Panc1 (cell line): Measurements from ENCODE around the gene EVL. TPM values are rescaled to one million over a fixed set of nuclear protein-coding genes. Genes with fewer than 3 reads are reported as not detected.

ENCODE experiments used
- ATAC-seq: fragments of 200-7000 bp; cut with Tn5 transposase; 2 replicates; pipeline ENCODE4 v1.9.1; 2020; ENCODE audit warnings: mild to moderate bottlenecking, moderate library complexity
- BruUV-seq: library from RNA; stranded (reverse); fragments of 400-500 nt; replicated peaks from 2 replicates; lab custom pipeline; 2021; lab: Mats Ljungman, UMichigan
- CTCF ChIA-PET: fragments of 300-600 bp; sonication (Branson Sonifier 250); formaldehyde crosslinking; loops from one replicate; lab custom pipeline; 2022; ENCODE audit warnings: antibody characterized with exemption; lab: Charles Lee
- POLR2A ChIA-PET: fragments of 300-600 bp; sonication (Branson Sonifier 250); formaldehyde crosslinking; loops from one replicate; lab custom pipeline; 2022; ENCODE audit warnings: antibody characterized with exemption; lab: Charles Lee
- DNase-seq: peaks from one replicate; pipeline ENCODE4 v3.0.0-alpha.2; 2010; ENCODE audit warnings: low read depth, low spot score
- H3K27ac ChIP-seq: 2 replicates; pipeline ENCODE4 v1.5.1; 2011; ENCODE audit warnings: mild to moderate bottlenecking, low read length, inconsistent platforms
- H3K27me3 ChIP-seq: fragments of 200-500 bp; sonication (Bioruptor generic); 2 replicates; pipeline ENCODE4 v1.6.0; 2014; ENCODE audit warnings: low read length, inconsistent platforms; ENCODE audit not compliant: control insufficient read depth, insufficient read depth
- H3K36me3 ChIP-seq: fragments of 200-500 bp; sonication (Bioruptor generic); 2 replicates; pipeline ENCODE4 v1.5.1; 2014; ENCODE audit warnings: inconsistent platforms, mild to moderate bottlenecking, low read length, moderate library complexity; ENCODE audit not compliant: control insufficient read depth, insufficient read depth
- H3K4me1 ChIP-seq: 2 replicates; pipeline ENCODE4 v1.5.1; 2011; ENCODE audit warnings: inconsistent platforms, mild to moderate bottlenecking, low read length, moderate library complexity; ENCODE audit not compliant: control insufficient read depth, insufficient read depth
- H3K4me3 ChIP-seq, 2 experiments: 2 replicates each; pipeline ENCODE4 v1.5.1; 2011 to 2012; ENCODE audit warnings: low read depth in 2 of 2, low read length in 2 of 2, mild to moderate bottlenecking in 2 of 2, inconsistent platforms in 1 of 2, moderate library complexity in 1 of 2
- H3K9me3 ChIP-seq: fragments of 200-500 bp; sonication (Bioruptor generic); 2 replicates; pipeline ENCODE4 v1.5.1; 2014; ENCODE audit warnings: low read depth, mild to moderate bottlenecking, inconsistent platforms, low read length, moderate library complexity; ENCODE audit not compliant: control insufficient read depth, insufficient read depth
- POLR2AphosphoS5 ChIP-seq: IDR thresholded peaks from 2 replicates; pipeline ENCODE4 v1.6.1; 2012; ENCODE audit warnings: mild to moderate bottlenecking, low read depth, low read length, moderate library complexity
- REST ChIP-seq, 2 experiments: IDR thresholded peaks; 2 replicates each; pipeline ENCODE4 v1.6.1; 2011 to 2012; ENCODE audit warnings: low read depth in 2 of 2, control low read depth in 1 of 2, low read length in 1 of 2, mild to moderate bottlenecking in 1 of 2, moderate library complexity in 1 of 2; ENCODE audit not compliant: insufficient read depth in 1 of 2
- SIN3A ChIP-seq: IDR thresholded peaks from 2 replicates; pipeline ENCODE4 v1.6.1; 2012; ENCODE audit warnings: low read depth, mild to moderate bottlenecking, low read length, moderate library complexity, borderline replicate concordance; ENCODE audit not compliant: insufficient read depth
- TCF7L2 ChIP-seq: IDR thresholded peaks from 2 replicates; pipeline ENCODE4 v1.6.1; 2011; ENCODE audit warnings: mild to moderate bottlenecking, low read depth, low read length, inconsistent platforms
- in situ Hi-C: cut with HindIII; loops from 2 replicates; pipeline ENCODE4 v1.10.0; 2016; ENCODE audit warnings: low sequenced_read_pairs, low pct_unique_long_range_greater_than_20kb
- intact Hi-C: fragments of 100-400 bp; cut with micrococcal nuclease; formaldehyde crosslinking; loops from one replicate; pipeline ENCODE4 v1.10.0; 2022; ENCODE audit not compliant: unreplicated experiment
- total RNA-seq: library from RNA; stranded (reverse); gene quantifications from one replicate; pipeline ENCODE4 v1.2.1, GENCODE V29; 2021; ENCODE audit not compliant: unreplicated experiment
- TF ChIP-seq, protein P1 (sequence below): fragments of 450-650 bp; IDR thresholded peaks from 2 replicates; pipeline ENCODE4 v1.5.1; 2017; ENCODE audit warnings: mild to moderate bottlenecking

Gene EVL
- total RNA-seq, 1 experiment from 2014 or later = 38.3 TPM

GRCh38 chr14:100190126-100190525 lies 124.9 kb downstream of the EVL start:
- no peaks in the 10 kb centered on the region for H3K9me3 ChIP-seq
- H3K4me1 ChIP-seq = peaks cover 8% of the 10 kb centered on the region
- no peak for ATAC-seq
- no peak overlapping the region for H3K4me3 ChIP-seq
- no peaks in the 10 kb centered on the region for H3K36me3 ChIP-seq
- TF ChIP-seq POLR2AphosphoS5 (no peak), SIN3A (no peak), TCF7L2 (no peak), REST (IDR thresholded peaks at IDR 0.05; ENCODE audit: insufficient read depth in 1 of 2, low read depth in 2 of 2, low read length in 1 of 2) (no peak)
- TF ChIP-seq, protein P1, sequence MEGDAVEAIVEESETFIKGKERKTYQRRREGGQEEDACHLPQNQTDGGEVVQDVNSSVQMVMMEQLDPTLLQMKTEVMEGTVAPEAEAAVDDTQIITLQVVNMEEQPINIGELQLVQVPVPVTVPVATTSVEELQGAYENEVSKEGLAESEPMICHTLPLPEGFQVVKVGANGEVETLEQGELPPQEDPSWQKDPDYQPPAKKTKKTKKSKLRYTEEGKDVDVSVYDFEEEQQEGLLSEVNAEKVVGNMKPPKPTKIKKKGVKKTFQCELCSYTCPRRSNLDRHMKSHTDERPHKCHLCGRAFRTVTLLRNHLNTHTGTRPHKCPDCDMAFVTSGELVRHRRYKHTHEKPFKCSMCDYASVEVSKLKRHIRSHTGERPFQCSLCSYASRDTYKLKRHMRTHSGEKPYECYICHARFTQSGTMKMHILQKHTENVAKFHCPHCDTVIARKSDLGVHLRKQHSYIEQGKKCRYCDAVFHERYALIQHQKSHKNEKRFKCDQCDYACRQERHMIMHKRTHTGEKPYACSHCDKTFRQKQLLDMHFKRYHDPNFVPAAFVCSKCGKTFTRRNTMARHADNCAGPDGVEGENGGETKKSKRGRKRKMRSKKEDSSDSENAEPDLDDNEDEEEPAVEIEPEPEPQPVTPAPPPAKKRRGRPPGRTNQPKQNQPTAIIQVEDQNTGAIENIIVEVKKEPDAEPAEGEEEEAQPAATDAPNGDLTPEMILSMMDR = no peak
- no peak overlapping the region for H3K27ac ChIP-seq
- no TSS peak for BruUV-seq
- no peaks in the 10 kb centered on the region for H3K27me3 ChIP-seq
- POLR2A ChIA-PET = no interaction called here
- intact Hi-C loops = no loop called here
- in situ Hi-C loops = no loop called here
- CTCF ChIA-PET = no interaction called here
- no peak for DNase-seq

GRCh38 chr14:100191584-100192249 lies 126.5 kb downstream of the EVL start:
- peaks cover 8% of the 10 kb centered on the region for H3K4me1 ChIP-seq
- in situ Hi-C loops (no loop called here), intact Hi-C loops (no loop called here)
- no peak overlapping the region; the same call in 1 of the 2 replicates for H3K27ac ChIP-seq
- CTCF ChIA-PET = no interaction called here
- H3K9me3 ChIP-seq = no peaks in the 10 kb centered on the region
- DNase-seq (no peak), ATAC-seq (no peak)
- no peak for TF ChIP-seq TCF7L2
- no peak for TF ChIP-seq POLR2AphosphoS5
- TF ChIP-seq, protein P1 = no peak
- no peak for TF ChIP-seq SIN3A
- no peak for TF ChIP-seq REST (IDR thresholded peaks at IDR 0.05; ENCODE audit: insufficient read depth in 1 of 2, low read depth in 2 of 2, low read length in 1 of 2)
- H3K27me3 ChIP-seq = no peaks in the 10 kb centered on the region
- no peaks in the 10 kb centered on the region for H3K36me3 ChIP-seq
- no TSS peak for BruUV-seq
- POLR2A ChIA-PET = no interaction called here
- no peak overlapping the region for H3K4me3 ChIP-seq
